Measurements from ENCODE around the gene PSPN.
"Not testable (repeated sequence)": the region's sequence is repeated elsewhere in the genome, so short reads cannot be mapped to it uniquely, and the experiment has no call there.

The PSPN gene

GRCh38 chr19:6406401-6406800, 30.7 kb upstream of the PSPN start:
- no peak for DNase-seq

- DNase-seq = peak in 57 of 58 donors; percentile 9 to 93 (median 73)
Measured at GRCh38 chr19:6402837-6403608, 27.3 kb upstream of the PSPN start.

GRCh38 chr19:6402058-6402457, 26.3 kb upstream of the PSPN start:
- no peak for DNase-seq

- DNase-seq = not testable (repeated sequence)
Measured at GRCh38 chr19:6400062-6400944, 24.6 kb upstream of the PSPN start.

GRCh38 chr19:6396305-6396704, 20.6 kb upstream of the PSPN start:
- no peak for DNase-seq

GRCh38 chr19:6394831-6395230, 19.1 kb upstream of the PSPN start:
- DNase-seq = no peak

- peak in 1 of 58 donors; percentile 71 for DNase-seq
Measured at GRCh38 chr19:6393983-6394412, 18.3 kb upstream of the PSPN start.

- peak; percentile 70 to 98 (median 94) for DNase-seq
Measured at GRCh38 chr19:6393074-6393982, 17.6 kb upstream of the PSPN start, which contains the start of gene GTF2F1. TSS of gene GTF2F1 (minus strand) at chr19:6393164. CDS start at chr19:6392995, 169 bp downstream.

- DNase-seq = peak in 1 of 58 donors; percentile 55
Measured at GRCh38 chr19:6392221-6393073, 16.7 kb upstream of the PSPN start.

GRCh38 chr19:6387372-6387771, 11.6 kb upstream of the PSPN start:
- DNase-seq = no peak

GRCh38 chr19:6384381-6384780, 8.6 kb upstream of the PSPN start:
- DNase-seq = no peak

- no peak for DNase-seq
Measured at GRCh38 chr19:6383188-6383587, 7.5 kb upstream of the PSPN start.

- DNase-seq = peak in 1 of 58 donors; percentile 37
Measured at GRCh38 chr19:6381030-6381750, 5.5 kb upstream of the PSPN start.

GRCh38 chr19:6379744-6380143, 4.0 kb upstream of the PSPN start:
- DNase-seq = no peak

- peak in 6 of 58 donors; percentile 4 to 40 (median 16) for DNase-seq
Measured at GRCh38 chr19:6378486-6378885, 2.8 kb upstream of the PSPN start.

GRCh38 chr19:6378041-6378440, 2.3 kb upstream of the PSPN start:
- DNase-seq = no peak

GRCh38 chr19:6376512-6377190, 918 bp upstream of the PSPN start:
- DNase-seq = no peak

- no peak for DNase-seq
Measured at GRCh38 chr19:6374711-6375410, 872 bp downstream of the PSPN start.

Data from anterior cingulate cortex (tissue), 58 donors.